ENCODE measurements around the gene KMT5C.

Gene KMT5C

GRCh38 chr19:55333870-55334269, 5.8 kb upstream of the KMT5C start (continued):
- TF ChIP-seq ZNF785 (tag by site-specific recombination; IDR thresholded peaks at IDR 0.05) (no peak), ZNF558 (tag by site-specific recombination; IDR thresholded peaks at IDR 0.05) (no peak), PRDM2 (tag by site-specific recombination; IDR thresholded peaks at IDR 0.05; ENCODE audit: borderline replicate concordance) (no peak), FEZF1 (tag by site-specific recombination; IDR thresholded peaks at IDR 0.05) (0 out of 2 replicates have a peak, but pooled peaks have one; percentile 33), ZFHX2 (tag by site-specific recombination; conservative IDR thresholded peaks at IDR 0.05) (no peak), ZNF449 (tag by site-specific recombination; IDR thresholded peaks at IDR 0.05) (0 out of 2 replicates have a peak, but pooled peaks have one; percentile 22), ZNF366 (tag by site-specific recombination; conservative IDR thresholded peaks at IDR 0.05) (peak; percentile 26; the same call in 1 of the 2 replicates), ZNF26 (tag by site-specific recombination; IDR thresholded peaks at IDR 0.05) (no peak), ZNF518A (tag by site-specific recombination; conservative IDR thresholded peaks at IDR 0.05; ENCODE audit: low read depth) (no peak), ZNF600 (tag by site-specific recombination; IDR thresholded peaks at IDR 0.05) (peak; percentile 66; the same call in 1 of the 2 replicates), ZNF148 (tag by site-specific recombination; IDR thresholded peaks at IDR 0.05; ENCODE audit: borderline replicate concordance) (no peak), ZSCAN18 (tag by site-specific recombination; IDR thresholded peaks at IDR 0.05) (no peak), ZNF629 (tag by site-specific recombination; IDR thresholded peaks at IDR 0.05) (no peak), ZNF707 (tag by site-specific recombination; IDR thresholded peaks at IDR 0.05) (no peak), ZNF335 (tag by site-specific recombination; conservative IDR thresholded peaks at IDR 0.05) (no peak), ZNF214 (tag by site-specific recombination; IDR thresholded peaks at IDR 0.05; ENCODE audit: borderline replicate concordance) (no peak)
